Measurements from ENCODE around the gene LRP10.

DNA sequence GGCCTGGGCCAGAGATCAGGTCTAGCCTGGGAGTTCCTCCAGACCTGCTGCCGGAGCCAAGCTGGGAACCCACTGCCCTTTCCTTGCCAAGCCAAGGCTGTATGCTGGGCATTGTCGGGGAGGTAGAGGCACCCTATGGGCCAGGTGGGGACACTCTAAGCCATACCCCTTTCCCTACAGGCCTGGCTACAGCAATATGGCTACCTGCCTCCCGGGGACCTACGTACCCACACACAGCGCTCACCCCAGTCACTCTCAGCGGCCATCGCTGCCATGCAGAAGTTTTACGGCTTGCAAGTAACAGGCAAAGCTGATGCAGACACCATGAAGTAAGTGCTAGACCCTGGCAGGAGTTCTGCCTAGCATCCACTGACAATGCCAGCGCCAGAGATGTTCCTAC, 30.2 kb upstream of the LRP10 start:
- TF ChIP-seq, protein P1, sequence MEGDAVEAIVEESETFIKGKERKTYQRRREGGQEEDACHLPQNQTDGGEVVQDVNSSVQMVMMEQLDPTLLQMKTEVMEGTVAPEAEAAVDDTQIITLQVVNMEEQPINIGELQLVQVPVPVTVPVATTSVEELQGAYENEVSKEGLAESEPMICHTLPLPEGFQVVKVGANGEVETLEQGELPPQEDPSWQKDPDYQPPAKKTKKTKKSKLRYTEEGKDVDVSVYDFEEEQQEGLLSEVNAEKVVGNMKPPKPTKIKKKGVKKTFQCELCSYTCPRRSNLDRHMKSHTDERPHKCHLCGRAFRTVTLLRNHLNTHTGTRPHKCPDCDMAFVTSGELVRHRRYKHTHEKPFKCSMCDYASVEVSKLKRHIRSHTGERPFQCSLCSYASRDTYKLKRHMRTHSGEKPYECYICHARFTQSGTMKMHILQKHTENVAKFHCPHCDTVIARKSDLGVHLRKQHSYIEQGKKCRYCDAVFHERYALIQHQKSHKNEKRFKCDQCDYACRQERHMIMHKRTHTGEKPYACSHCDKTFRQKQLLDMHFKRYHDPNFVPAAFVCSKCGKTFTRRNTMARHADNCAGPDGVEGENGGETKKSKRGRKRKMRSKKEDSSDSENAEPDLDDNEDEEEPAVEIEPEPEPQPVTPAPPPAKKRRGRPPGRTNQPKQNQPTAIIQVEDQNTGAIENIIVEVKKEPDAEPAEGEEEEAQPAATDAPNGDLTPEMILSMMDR (IDR thresholded peaks at IDR 0.05): no peak
- TF ChIP-seq POLR2A (IDR thresholded peaks at IDR 0.05) (no peak), POLR2AphosphoS5 (IDR thresholded peaks at IDR 0.05) (no peak)

All from prostate gland (tissue), 2 donors.